ENCODE measurements around the gene NCK1.
"Not testable (repeated sequence)": the region's sequence is repeated elsewhere in the genome, so short reads cannot be mapped to it uniquely, and the experiment has no call there.

Gene NCK1

GRCh38 chr3:136899622-136900158, 37.7 kb downstream of the NCK1 start:
- peaks cover 21% of the 10 kb centered on the region for H3K4me1 ChIP-seq (ENCODE audit: insufficient read depth, low read length)
- H3K27ac ChIP-seq (ENCODE audit: low read depth, low read length), result no peak overlapping the region
- H3K27me3 ChIP-seq (ENCODE audit: control insufficient read depth in 1 of 2, insufficient read depth in 2 of 2, low read length in 2 of 2), result no peaks in the 10 kb centered on the region
- peaks cover 7% of the 10 kb centered on the region for H3K9me3 ChIP-seq (ENCODE audit: low read length)
- H3K9ac ChIP-seq (ENCODE audit: low read length), result no peak overlapping the region
- H3K4me3 ChIP-seq (ENCODE audit: low read depth in 1 of 2, low read length in 2 of 2), result no peak overlapping the region
- H3K36me3 ChIP-seq (ENCODE audit: insufficient read depth, low read length), result no peaks in the 10 kb centered on the region

GRCh38 chr3:136900694-136901093, 38.7 kb downstream of the NCK1 start:
- peaks cover 21% of the 10 kb centered on the region for H3K4me1 ChIP-seq (ENCODE audit: insufficient read depth, low read length)
- H3K9me3 ChIP-seq (ENCODE audit: low read length); H3K9ac ChIP-seq (ENCODE audit: low read length); H3K36me3 ChIP-seq (ENCODE audit: insufficient read depth, low read length); H3K27ac ChIP-seq (ENCODE audit: low read depth, low read length); H3K27me3 ChIP-seq (ENCODE audit: control insufficient read depth in 1 of 2, insufficient read depth in 2 of 2, low read length in 2 of 2); H3K4me3 ChIP-seq (ENCODE audit: low read depth in 1 of 2, low read length in 2 of 2): not testable (repeated sequence)

- Histone ChIP-seq H3K9ac (ENCODE audit: low read length) (no peak overlapping the region), H3K4me3 (ENCODE audit: low read depth in 1 of 2, low read length in 2 of 2) (no peak overlapping the region), H3K27ac (ENCODE audit: low read depth, low read length) (no peak overlapping the region), H3K36me3 (ENCODE audit: insufficient read depth, low read length) (no peaks in the 10 kb centered on the region), H3K9me3 (ENCODE audit: low read length) (peaks cover 7% of the 10 kb centered on the region), H3K27me3 (ENCODE audit: control insufficient read depth in 1 of 2, insufficient read depth in 2 of 2, low read length in 2 of 2) (no peaks in the 10 kb centered on the region), H3K4me1 (ENCODE audit: insufficient read depth, low read length) (peaks cover 21% of the 10 kb centered on the region)
These were observed 39.4 kb downstream of the NCK1 start for GRCh38 chr3:136901391-136901790.

- H3K36me3 ChIP-seq (ENCODE audit: insufficient read depth, low read length); H3K27ac ChIP-seq (ENCODE audit: low read depth, low read length); H3K9me3 ChIP-seq (ENCODE audit: low read length); H3K4me3 ChIP-seq (ENCODE audit: low read depth in 1 of 2, low read length in 2 of 2); H3K9ac ChIP-seq (ENCODE audit: low read length); H3K27me3 ChIP-seq (ENCODE audit: control insufficient read depth in 1 of 2, insufficient read depth in 2 of 2, low read length in 2 of 2): not testable (repeated sequence)
- peaks cover 31% of the 10 kb centered on the region for H3K4me1 ChIP-seq (ENCODE audit: insufficient read depth, low read length)
These were observed 40.5 kb downstream of the NCK1 start for GRCh38 chr3:136902530-136902929.

GRCh38 chr3:136903899-136904298, 41.9 kb downstream of the NCK1 start:
- peaks cover 7% of the 10 kb centered on the region for H3K9me3 ChIP-seq (ENCODE audit: low read length)
- H3K4me3 ChIP-seq (ENCODE audit: low read depth in 1 of 2, low read length in 2 of 2), result no peak overlapping the region
- H3K9ac ChIP-seq (ENCODE audit: low read length), result no peak overlapping the region
- no peaks in the 10 kb centered on the region for H3K36me3 ChIP-seq (ENCODE audit: insufficient read depth, low read length)
- H3K4me1 ChIP-seq (ENCODE audit: insufficient read depth, low read length), result peaks cover 24% of the 10 kb centered on the region
- H3K27me3 ChIP-seq (ENCODE audit: control insufficient read depth in 1 of 2, insufficient read depth in 2 of 2, low read length in 2 of 2), result no peaks in the 10 kb centered on the region
- H3K27ac ChIP-seq (ENCODE audit: low read depth, low read length), result no peak overlapping the region

- peaks cover 15% of the 10 kb centered on the region for H3K4me1 ChIP-seq (ENCODE audit: insufficient read depth, low read length)
- H3K9me3 ChIP-seq (ENCODE audit: low read length), result peaks cover 7% of the 10 kb centered on the region
- no peak overlapping the region for H3K4me3 ChIP-seq (ENCODE audit: low read depth in 1 of 2, low read length in 2 of 2)
- H3K9ac ChIP-seq (ENCODE audit: low read length), result no peak overlapping the region
- H3K27me3 ChIP-seq (ENCODE audit: control insufficient read depth in 1 of 2, insufficient read depth in 2 of 2, low read length in 2 of 2), result no peaks in the 10 kb centered on the region
- no peaks in the 10 kb centered on the region for H3K36me3 ChIP-seq (ENCODE audit: insufficient read depth, low read length)
- H3K27ac ChIP-seq (ENCODE audit: low read depth, low read length), result no peak overlapping the region
These were observed 42.7 kb downstream of the NCK1 start for GRCh38 chr3:136904746-136905145.

- H3K4me3 ChIP-seq (ENCODE audit: low read depth in 1 of 2, low read length in 2 of 2), result no peak overlapping the region
- no peaks in the 10 kb centered on the region for H3K27me3 ChIP-seq (ENCODE audit: control insufficient read depth in 1 of 2, insufficient read depth in 2 of 2, low read length in 2 of 2)
- peaks cover 15% of the 10 kb centered on the region for H3K4me1 ChIP-seq (ENCODE audit: insufficient read depth, low read length)
- peaks cover 7% of the 10 kb centered on the region for H3K9me3 ChIP-seq (ENCODE audit: low read length)
- H3K9ac ChIP-seq (ENCODE audit: low read length), result no peak overlapping the region
- H3K27ac ChIP-seq (ENCODE audit: low read depth, low read length), result no peak overlapping the region
- no peaks in the 10 kb centered on the region for H3K36me3 ChIP-seq (ENCODE audit: insufficient read depth, low read length)
These were observed 43.5 kb downstream of the NCK1 start for GRCh38 chr3:136905549-136905948.

GRCh38 chr3:136906725-136907124, 44.7 kb downstream of the NCK1 start:
- H3K9me3 ChIP-seq (ENCODE audit: low read length), result peaks cover 7% of the 10 kb centered on the region
- no peaks in the 10 kb centered on the region for H3K36me3 ChIP-seq (ENCODE audit: insufficient read depth, low read length)
- H3K27me3 ChIP-seq (ENCODE audit: control insufficient read depth in 1 of 2, insufficient read depth in 2 of 2, low read length in 2 of 2), result no peaks in the 10 kb centered on the region
- H3K4me1 ChIP-seq (ENCODE audit: insufficient read depth, low read length), result peaks cover 10% of the 10 kb centered on the region
- no peak overlapping the region for H3K27ac ChIP-seq (ENCODE audit: low read depth, low read length)
- no peak overlapping the region for H3K9ac ChIP-seq (ENCODE audit: low read length)
- peak overlapping the region in 1 of 2 donors; percentile 14 for H3K4me3 ChIP-seq (ENCODE audit: low read depth in 1 of 2, low read length in 2 of 2)

- Histone ChIP-seq H3K9ac (ENCODE audit: low read length) (no peak overlapping the region), H3K27ac (ENCODE audit: low read depth, low read length) (no peak overlapping the region), H3K9me3 (ENCODE audit: low read length) (peaks cover 7% of the 10 kb centered on the region), H3K27me3 (ENCODE audit: control insufficient read depth in 1 of 2, insufficient read depth in 2 of 2, low read length in 2 of 2) (no peaks in the 10 kb centered on the region), H3K4me3 (ENCODE audit: low read depth in 1 of 2, low read length in 2 of 2) (no peak overlapping the region), H3K36me3 (ENCODE audit: insufficient read depth, low read length) (no peaks in the 10 kb centered on the region), H3K4me1 (ENCODE audit: insufficient read depth, low read length) (peaks cover 10% of the 10 kb centered on the region)
These were observed 46.3 kb downstream of the NCK1 start for GRCh38 chr3:136908297-136908696.

GRCh38 chr3:136909187-136909586, 47.2 kb downstream of the NCK1 start:
- Histone ChIP-seq H3K27ac (ENCODE audit: low read depth, low read length) (no peak overlapping the region), H3K9me3 (ENCODE audit: low read length) (peaks cover 5% of the 10 kb centered on the region), H3K4me1 (ENCODE audit: insufficient read depth, low read length) (peaks cover 10% of the 10 kb centered on the region), H3K4me3 (ENCODE audit: low read depth in 1 of 2, low read length in 2 of 2) (no peak overlapping the region), H3K27me3 (ENCODE audit: control insufficient read depth in 1 of 2, insufficient read depth in 2 of 2, low read length in 2 of 2) (no peaks in the 10 kb centered on the region), H3K9ac (ENCODE audit: low read length) (no peak overlapping the region), H3K36me3 (ENCODE audit: insufficient read depth, low read length) (no peaks in the 10 kb centered on the region)

- H3K4me3 ChIP-seq (ENCODE audit: low read depth in 1 of 2, low read length in 2 of 2), result no peak overlapping the region
- peaks cover 10% of the 10 kb centered on the region for H3K4me1 ChIP-seq (ENCODE audit: insufficient read depth, low read length)
- H3K9ac ChIP-seq (ENCODE audit: low read length), result no peak overlapping the region
- H3K36me3 ChIP-seq (ENCODE audit: insufficient read depth, low read length), result no peaks in the 10 kb centered on the region
- no peaks in the 10 kb centered on the region for H3K27me3 ChIP-seq (ENCODE audit: control insufficient read depth in 1 of 2, insufficient read depth in 2 of 2, low read length in 2 of 2)
- no peaks in the 10 kb centered on the region for H3K9me3 ChIP-seq (ENCODE audit: low read length)
- H3K27ac ChIP-seq (ENCODE audit: low read depth, low read length), result no peak overlapping the region
These were observed 48.7 kb downstream of the NCK1 start for GRCh38 chr3:136910697-136911096.

- Histone ChIP-seq H3K36me3 (ENCODE audit: insufficient read depth, low read length) (no peaks in the 10 kb centered on the region), H3K27me3 (ENCODE audit: control insufficient read depth in 1 of 2, insufficient read depth in 2 of 2, low read length in 2 of 2) (no peaks in the 10 kb centered on the region), H3K27ac (ENCODE audit: low read depth, low read length) (no peak overlapping the region), H3K4me3 (ENCODE audit: low read depth in 1 of 2, low read length in 2 of 2) (no peak overlapping the region), H3K9me3 (ENCODE audit: low read length) (no peaks in the 10 kb centered on the region), H3K4me1 (ENCODE audit: insufficient read depth, low read length) (peaks cover 7% of the 10 kb centered on the region), H3K9ac (ENCODE audit: low read length) (no peak overlapping the region)
These were observed 51.2 kb downstream of the NCK1 start for GRCh38 chr3:136913168-136913567.
